Measurements from ENCODE around the gene ST6GALNAC6. TPM values are rescaled to one million over a fixed set of nuclear protein-coding genes. Genes with fewer than 3 reads are reported as not detected.

ST6GALNAC6 gene
- total RNA-seq, 1 donor from 2014 or later: 77.0 TPM

DNA sequence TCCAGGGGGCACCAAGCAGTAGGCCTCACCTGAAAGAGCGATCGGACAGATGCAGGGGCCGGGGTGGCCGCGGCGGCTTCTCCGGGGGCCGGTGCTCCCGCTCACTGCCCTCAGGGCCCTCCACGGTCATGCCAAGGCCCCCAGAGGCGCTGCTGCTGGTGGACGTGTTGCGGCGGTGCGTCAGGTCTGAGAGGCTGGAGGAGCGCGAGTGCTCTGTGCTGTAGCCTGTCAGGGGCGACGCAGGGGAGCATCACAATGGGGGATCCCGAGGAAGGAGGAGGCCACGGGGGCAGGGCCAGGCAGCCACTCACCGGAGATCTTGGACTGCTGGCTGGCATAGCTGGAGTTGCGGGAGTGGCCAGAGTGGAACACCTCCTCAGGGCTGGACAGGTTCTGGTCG lies 45.9 kb upstream of the ST6GALNAC6 start:
- no peak overlapping the region for H3K4me3 Mint-ChIP-seq (ENCODE audit: unreplicated experiment)
- H3K27me3 Mint-ChIP-seq (ENCODE audit: unreplicated experiment): no peaks in the 10 kb centered on the region
- H3K36me3 Mint-ChIP-seq (ENCODE audit: unreplicated experiment): peaks cover 23% of the 10 kb centered on the region
- no peak for DNase-seq (ENCODE audit: extremely low spot score, unreplicated experiment)
- TF ChIP-seq, protein P1, sequence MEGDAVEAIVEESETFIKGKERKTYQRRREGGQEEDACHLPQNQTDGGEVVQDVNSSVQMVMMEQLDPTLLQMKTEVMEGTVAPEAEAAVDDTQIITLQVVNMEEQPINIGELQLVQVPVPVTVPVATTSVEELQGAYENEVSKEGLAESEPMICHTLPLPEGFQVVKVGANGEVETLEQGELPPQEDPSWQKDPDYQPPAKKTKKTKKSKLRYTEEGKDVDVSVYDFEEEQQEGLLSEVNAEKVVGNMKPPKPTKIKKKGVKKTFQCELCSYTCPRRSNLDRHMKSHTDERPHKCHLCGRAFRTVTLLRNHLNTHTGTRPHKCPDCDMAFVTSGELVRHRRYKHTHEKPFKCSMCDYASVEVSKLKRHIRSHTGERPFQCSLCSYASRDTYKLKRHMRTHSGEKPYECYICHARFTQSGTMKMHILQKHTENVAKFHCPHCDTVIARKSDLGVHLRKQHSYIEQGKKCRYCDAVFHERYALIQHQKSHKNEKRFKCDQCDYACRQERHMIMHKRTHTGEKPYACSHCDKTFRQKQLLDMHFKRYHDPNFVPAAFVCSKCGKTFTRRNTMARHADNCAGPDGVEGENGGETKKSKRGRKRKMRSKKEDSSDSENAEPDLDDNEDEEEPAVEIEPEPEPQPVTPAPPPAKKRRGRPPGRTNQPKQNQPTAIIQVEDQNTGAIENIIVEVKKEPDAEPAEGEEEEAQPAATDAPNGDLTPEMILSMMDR (IDR thresholded peaks at IDR 0.05): no peak
- no peak overlapping the region for H3K27ac Mint-ChIP-seq (ENCODE audit: unreplicated experiment)
- peaks cover 25% of the 10 kb centered on the region for H3K4me1 Mint-ChIP-seq (ENCODE audit: unreplicated experiment)
- no peaks in the 10 kb centered on the region for H3K9me3 Mint-ChIP-seq (ENCODE audit: unreplicated experiment)

DNA sequence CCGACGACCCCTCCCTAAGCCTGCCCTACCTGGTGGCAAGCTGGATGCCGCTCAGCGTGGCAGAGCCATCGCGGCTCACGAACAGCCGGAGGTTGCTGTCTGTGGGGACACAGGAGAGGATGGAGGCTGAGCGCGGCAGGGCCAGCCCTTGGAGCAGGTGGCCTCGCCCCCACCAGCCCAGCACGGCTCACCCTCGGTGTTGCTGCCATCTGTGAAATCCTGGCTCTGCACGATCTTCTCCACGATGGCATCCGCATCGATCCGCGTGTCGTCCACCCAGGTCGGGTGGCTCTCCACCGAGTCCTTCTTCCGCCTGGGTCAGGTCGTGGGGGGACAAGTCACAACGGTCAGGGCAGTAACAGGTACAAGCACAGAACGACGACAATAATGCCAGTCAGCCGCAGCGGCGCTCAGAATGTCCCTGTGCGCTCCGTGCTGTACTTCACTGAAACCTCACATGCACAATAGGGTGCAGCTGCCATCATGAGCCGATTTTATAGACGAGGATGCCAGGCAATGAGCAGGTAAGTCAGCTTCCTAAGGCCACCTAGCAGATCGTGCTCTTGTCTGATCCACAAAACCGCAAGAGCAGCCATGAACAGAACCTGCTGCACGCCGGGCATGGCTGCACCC lies 45.3 kb upstream of the ST6GALNAC6 start:
- peaks cover 21% of the 10 kb centered on the region for H3K36me3 Mint-ChIP-seq (ENCODE audit: unreplicated experiment)
- H3K9me3 Mint-ChIP-seq (ENCODE audit: unreplicated experiment): no peaks in the 10 kb centered on the region
- no peaks in the 10 kb centered on the region for H3K27me3 Mint-ChIP-seq (ENCODE audit: unreplicated experiment)
- H3K4me1 Mint-ChIP-seq (ENCODE audit: unreplicated experiment): peaks cover 24% of the 10 kb centered on the region
- TF ChIP-seq, protein P1 (IDR thresholded peaks at IDR 0.05): no peak
- no peak overlapping the region for H3K4me3 Mint-ChIP-seq (ENCODE audit: unreplicated experiment)
- no peak overlapping the region for H3K27ac Mint-ChIP-seq (ENCODE audit: unreplicated experiment)
- no peak for DNase-seq (ENCODE audit: extremely low spot score, unreplicated experiment)

DNA sequence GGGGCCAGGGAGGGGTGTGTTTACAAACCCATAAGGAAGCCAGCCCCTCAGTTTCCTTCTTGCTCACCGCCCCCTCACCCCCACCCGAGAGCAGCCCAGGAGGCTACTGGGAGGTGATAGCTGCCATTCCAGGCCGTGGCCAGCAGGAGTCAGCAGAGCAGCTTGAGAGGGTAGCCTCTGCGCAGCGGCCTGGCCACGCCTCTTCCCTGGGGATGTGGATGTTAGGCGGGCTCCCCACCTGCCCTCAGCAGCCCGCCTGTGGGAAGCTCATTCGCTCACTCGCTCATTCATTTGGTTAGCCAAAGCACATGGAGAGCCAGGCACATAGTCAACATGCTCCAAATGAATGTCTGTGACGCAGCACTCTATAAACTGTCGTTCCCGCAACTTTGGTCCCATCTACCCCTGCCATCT lies 44.3 kb upstream of the ST6GALNAC6 start:
- H3K4me3 Mint-ChIP-seq (ENCODE audit: unreplicated experiment): no peak overlapping the region
- TF ChIP-seq, protein P1 (IDR thresholded peaks at IDR 0.05): peak; percentile 94
- H3K27ac Mint-ChIP-seq (ENCODE audit: unreplicated experiment): no peak overlapping the region
- H3K4me1 Mint-ChIP-seq (ENCODE audit: unreplicated experiment): peaks cover 24% of the 10 kb centered on the region
- no peaks in the 10 kb centered on the region for H3K27me3 Mint-ChIP-seq (ENCODE audit: unreplicated experiment)
- DNase-seq (ENCODE audit: extremely low spot score, unreplicated experiment): peak; percentile 91
- no peaks in the 10 kb centered on the region for H3K9me3 Mint-ChIP-seq (ENCODE audit: unreplicated experiment)
- peaks cover 21% of the 10 kb centered on the region for H3K36me3 Mint-ChIP-seq (ENCODE audit: unreplicated experiment)

DNA sequence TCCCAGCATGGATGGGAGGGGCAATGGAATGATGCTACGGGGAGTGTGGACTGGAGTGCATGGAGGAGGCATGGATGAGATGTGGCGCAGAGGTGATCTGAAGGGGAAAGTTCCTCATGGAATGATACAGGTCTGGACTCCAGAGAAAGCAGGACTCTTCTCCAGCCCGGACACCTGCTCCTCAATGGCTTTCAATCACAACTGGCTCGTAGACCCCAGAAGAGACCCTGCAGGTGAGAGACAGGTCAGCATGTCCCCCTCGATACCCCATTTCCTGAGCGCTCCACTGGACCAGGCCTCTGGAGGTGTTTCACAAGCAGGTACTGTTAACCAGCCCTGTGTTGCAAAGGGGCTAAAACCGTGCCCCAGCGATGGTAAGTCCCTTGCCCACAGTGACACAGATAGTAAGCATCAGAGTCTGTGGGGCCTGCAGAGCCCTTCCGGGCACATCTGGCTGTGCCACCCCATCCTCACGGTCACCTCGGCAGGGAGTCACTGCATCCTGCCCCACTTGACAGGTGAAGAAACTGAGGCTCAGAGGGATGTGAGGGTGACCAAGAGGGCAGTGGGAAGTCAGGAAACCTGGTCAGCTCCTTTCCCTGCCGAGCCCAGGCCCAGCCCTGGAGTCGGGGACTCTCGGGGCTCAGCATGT lies 43.7 kb upstream of the ST6GALNAC6 start:
- TF ChIP-seq, protein P1 (IDR thresholded peaks at IDR 0.05): peak; percentile 3
- Mint-ChIP-seq H3K27ac (ENCODE audit: unreplicated experiment) (no peak overlapping the region), H3K4me3 (ENCODE audit: unreplicated experiment) (no peak overlapping the region), H3K9me3 (ENCODE audit: unreplicated experiment) (no peaks in the 10 kb centered on the region), H3K36me3 (ENCODE audit: unreplicated experiment) (peaks cover 21% of the 10 kb centered on the region), H3K27me3 (ENCODE audit: unreplicated experiment) (no peaks in the 10 kb centered on the region), H3K4me1 (ENCODE audit: unreplicated experiment) (peaks cover 21% of the 10 kb centered on the region)
- DNase-seq (ENCODE audit: extremely low spot score, unreplicated experiment): no peak

DNA sequence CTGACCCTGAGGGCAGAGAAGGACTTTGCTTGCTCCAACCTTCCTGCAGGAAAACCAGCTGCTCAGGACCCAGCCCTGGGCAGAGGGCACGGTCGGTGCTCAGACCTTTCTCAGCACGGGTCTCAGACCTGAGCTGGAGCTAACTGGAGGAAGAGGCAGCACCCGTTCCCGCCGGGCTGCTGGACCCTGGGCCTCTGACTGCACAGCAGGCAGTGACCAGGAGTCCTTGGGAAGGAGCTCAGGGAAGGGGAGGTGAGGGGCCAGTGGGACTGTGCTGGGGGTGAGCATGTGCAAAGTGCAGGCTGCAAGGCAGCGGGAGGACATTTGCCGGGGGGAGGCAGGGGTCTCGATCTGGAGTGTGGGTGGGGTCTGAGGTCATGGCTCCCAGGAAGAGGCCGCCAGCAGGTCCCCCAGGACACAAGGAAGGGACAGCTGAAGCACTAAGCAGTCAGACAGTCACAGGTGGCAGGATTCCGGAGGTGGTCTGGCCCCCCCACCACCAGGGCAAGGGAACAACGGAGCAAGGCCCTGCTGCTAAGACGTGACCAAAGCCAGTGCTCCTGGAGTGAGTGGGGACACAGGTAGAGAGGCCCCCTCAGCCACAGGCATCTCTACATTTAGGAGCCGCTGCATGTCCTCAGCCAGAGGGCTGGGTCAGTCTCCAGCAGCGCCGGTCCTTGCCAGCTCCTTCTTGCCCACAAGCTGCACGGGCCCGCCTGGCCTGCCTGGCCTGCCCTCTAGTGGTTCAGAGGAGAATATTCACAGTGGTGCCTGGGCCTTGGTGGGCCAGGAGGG lies 43.0 kb upstream of the ST6GALNAC6 start:
- Mint-ChIP-seq H3K4me3 (ENCODE audit: unreplicated experiment) (no peak overlapping the region), H3K27me3 (ENCODE audit: unreplicated experiment) (no peaks in the 10 kb centered on the region), H3K27ac (ENCODE audit: unreplicated experiment) (peak overlapping the region; percentile 27), H3K9me3 (ENCODE audit: unreplicated experiment) (no peaks in the 10 kb centered on the region), H3K4me1 (ENCODE audit: unreplicated experiment) (peaks cover 26% of the 10 kb centered on the region), H3K36me3 (ENCODE audit: unreplicated experiment) (peaks cover 20% of the 10 kb centered on the region)
- TF ChIP-seq, protein P1 (IDR thresholded peaks at IDR 0.05): peak; percentile 86
- no peak for DNase-seq (ENCODE audit: extremely low spot score, unreplicated experiment)
